ENCODE data around the gene RRP15. TPM values are rescaled to one million over a fixed set of nuclear protein-coding genes. Genes with fewer than 3 reads are reported as not detected.

The RRP15 gene
- total RNA-seq, 1 experiment from 2014 or later = 32.1 TPM

DNA sequence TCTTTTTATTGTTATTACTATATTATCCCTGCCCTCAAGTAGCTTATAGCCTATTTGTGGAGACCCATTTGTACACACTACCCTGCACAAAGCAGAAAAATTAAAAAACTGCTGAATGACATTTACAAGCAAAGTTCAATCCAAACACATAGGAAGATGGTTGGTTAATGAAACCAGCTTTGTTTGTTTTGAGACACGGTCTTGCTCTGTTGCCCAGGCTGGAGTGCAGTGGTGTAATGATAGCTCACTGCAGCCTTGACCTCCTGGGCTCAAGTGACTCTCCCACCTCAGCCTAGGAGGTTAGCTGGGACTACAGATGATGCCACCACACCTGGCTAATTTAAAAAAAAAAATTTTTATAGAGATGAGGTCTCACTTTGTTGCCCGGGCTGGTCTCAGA lies 91.6 kb downstream of the RRP15 start:
- BruUV-seq (replicated peaks) = no TSS peak
- peak overlapping the region; percentile 100 for H3K27ac ChIP-seq (ENCODE audit: low read length)
- H3K27me3 ChIP-seq (ENCODE audit: control insufficient read depth, insufficient read depth, low read length) = no peaks in the 10 kb centered on the region
- peak overlapping the region in 1 of 2 experiments; percentile 28; a peak in 1 of 4 replicates for H3K4me3 ChIP-seq (ENCODE audit: low read depth in 2 of 2, low read length in 2 of 2)
- ChIA-PET CTCF (no interaction called here), POLR2A (interaction anchor here (1.4 kb wide), 1 partner anchor 28 kb away, joined by 4 read pairs; no protein-coding TSS in a partner anchor)
- intact Hi-C loops (cut with micrococcal nuclease; ENCODE audit: unreplicated experiment) (no loop called here), in situ Hi-C loops (cut with HindIII; ENCODE audit: low pct_unique_long_range_greater_than_20kb, low sequenced_read_pairs) (no loop called here)
- DNase-seq (ENCODE audit: low read depth, low spot score) = no peak
- H3K9me3 ChIP-seq (ENCODE audit: control insufficient read depth, insufficient read depth, low read depth, low read length) = no peaks in the 10 kb centered on the region
- TF ChIP-seq SIN3A (IDR thresholded peaks at IDR 0.05; ENCODE audit: borderline replicate concordance, insufficient read depth, low read depth, low read length) = no peak
- TF ChIP-seq TCF7L2 (IDR thresholded peaks at IDR 0.05; ENCODE audit: low read depth, low read length) = no peak
- TF ChIP-seq, protein P1, sequence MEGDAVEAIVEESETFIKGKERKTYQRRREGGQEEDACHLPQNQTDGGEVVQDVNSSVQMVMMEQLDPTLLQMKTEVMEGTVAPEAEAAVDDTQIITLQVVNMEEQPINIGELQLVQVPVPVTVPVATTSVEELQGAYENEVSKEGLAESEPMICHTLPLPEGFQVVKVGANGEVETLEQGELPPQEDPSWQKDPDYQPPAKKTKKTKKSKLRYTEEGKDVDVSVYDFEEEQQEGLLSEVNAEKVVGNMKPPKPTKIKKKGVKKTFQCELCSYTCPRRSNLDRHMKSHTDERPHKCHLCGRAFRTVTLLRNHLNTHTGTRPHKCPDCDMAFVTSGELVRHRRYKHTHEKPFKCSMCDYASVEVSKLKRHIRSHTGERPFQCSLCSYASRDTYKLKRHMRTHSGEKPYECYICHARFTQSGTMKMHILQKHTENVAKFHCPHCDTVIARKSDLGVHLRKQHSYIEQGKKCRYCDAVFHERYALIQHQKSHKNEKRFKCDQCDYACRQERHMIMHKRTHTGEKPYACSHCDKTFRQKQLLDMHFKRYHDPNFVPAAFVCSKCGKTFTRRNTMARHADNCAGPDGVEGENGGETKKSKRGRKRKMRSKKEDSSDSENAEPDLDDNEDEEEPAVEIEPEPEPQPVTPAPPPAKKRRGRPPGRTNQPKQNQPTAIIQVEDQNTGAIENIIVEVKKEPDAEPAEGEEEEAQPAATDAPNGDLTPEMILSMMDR (IDR thresholded peaks at IDR 0.05) = no peak
- no peak for TF ChIP-seq REST (IDR thresholded peaks at IDR 0.05; ENCODE audit: insufficient read depth in 1 of 2, low read depth in 2 of 2, low read length in 1 of 2)
- H3K4me1 ChIP-seq (ENCODE audit: control insufficient read depth, insufficient read depth, low read length) = peaks cover 97% of the 10 kb centered on the region
- H3K36me3 ChIP-seq (ENCODE audit: control insufficient read depth, insufficient read depth, low read length) = no peaks in the 10 kb centered on the region
- peak; percentile 48 for ATAC-seq

GRCh38 chr1:218377143-218377660 lies 92.1 kb downstream of the RRP15 start:
- ChIA-PET POLR2A (interaction anchor here (1.4 kb wide), 1 partner anchor 28 kb away, joined by 4 read pairs; no protein-coding TSS in a partner anchor), CTCF (no interaction called here)
- in situ Hi-C loops (cut with HindIII; ENCODE audit: low pct_unique_long_range_greater_than_20kb, low sequenced_read_pairs) = no loop called here
- Histone ChIP-seq H3K27me3 (ENCODE audit: control insufficient read depth, insufficient read depth, low read length) (no peaks in the 10 kb centered on the region), H3K27ac (ENCODE audit: low read length) (peak overlapping the region; percentile 100), H3K4me3 (ENCODE audit: low read depth in 2 of 2, low read length in 2 of 2) (peak overlapping the region in 1 of 2 experiments; percentile 28; a peak in 1 of 4 replicates), H3K4me1 (ENCODE audit: control insufficient read depth, insufficient read depth, low read length) (peaks cover 97% of the 10 kb centered on the region), H3K9me3 (ENCODE audit: control insufficient read depth, insufficient read depth, low read depth, low read length) (no peaks in the 10 kb centered on the region), H3K36me3 (ENCODE audit: control insufficient read depth, insufficient read depth, low read length) (no peaks in the 10 kb centered on the region)
- DNase-seq (ENCODE audit: low read depth, low spot score) = peak; percentile 91
- ATAC-seq = peak; percentile 87
- BruUV-seq (replicated peaks) = no TSS peak
- intact Hi-C loops (cut with micrococcal nuclease; ENCODE audit: unreplicated experiment) = no loop called here
- TF ChIP-seq SIN3A (IDR thresholded peaks at IDR 0.05; ENCODE audit: borderline replicate concordance, insufficient read depth, low read depth, low read length) (0 out of 2 replicates have a peak, but pooled peaks have one; percentile 56), POLR2AphosphoS5 (IDR thresholded peaks at IDR 0.05; ENCODE audit: low read depth, low read length) (peak; percentile 92), REST (IDR thresholded peaks at IDR 0.05; ENCODE audit: insufficient read depth in 1 of 2, low read depth in 2 of 2, low read length in 1 of 2) (no peak), TCF7L2 (IDR thresholded peaks at IDR 0.05; ENCODE audit: low read depth, low read length) (peak; percentile 90)

All from Panc1 (cell line).